PFSK-1 (cell line): ENCODE results near the gene KIF5A.

Source experiments
- POLR2AphosphoS5 ChIP-seq: IDR thresholded peaks from 2 replicates; pipeline ENCODE4 v1.6.1; 2012; ENCODE audit warnings: low read depth, mild to moderate bottlenecking, control low read depth, low read length, moderate library complexity
- TF ChIP-seq, protein P1 (sequence below), 2 experiments: IDR thresholded peaks; 2 replicates each; pipeline versions ENCODE4 v1.6.1 to v1.8.0; 2011 to 2012; ENCODE audit warnings: low read depth in 2 of 2, low read length in 2 of 2, control low read depth in 1 of 2, inconsistent platforms in 1 of 2, mild to moderate bottlenecking in 1 of 2, moderate library complexity in 1 of 2; ENCODE audit not compliant: insufficient read depth in 1 of 2

DNA sequence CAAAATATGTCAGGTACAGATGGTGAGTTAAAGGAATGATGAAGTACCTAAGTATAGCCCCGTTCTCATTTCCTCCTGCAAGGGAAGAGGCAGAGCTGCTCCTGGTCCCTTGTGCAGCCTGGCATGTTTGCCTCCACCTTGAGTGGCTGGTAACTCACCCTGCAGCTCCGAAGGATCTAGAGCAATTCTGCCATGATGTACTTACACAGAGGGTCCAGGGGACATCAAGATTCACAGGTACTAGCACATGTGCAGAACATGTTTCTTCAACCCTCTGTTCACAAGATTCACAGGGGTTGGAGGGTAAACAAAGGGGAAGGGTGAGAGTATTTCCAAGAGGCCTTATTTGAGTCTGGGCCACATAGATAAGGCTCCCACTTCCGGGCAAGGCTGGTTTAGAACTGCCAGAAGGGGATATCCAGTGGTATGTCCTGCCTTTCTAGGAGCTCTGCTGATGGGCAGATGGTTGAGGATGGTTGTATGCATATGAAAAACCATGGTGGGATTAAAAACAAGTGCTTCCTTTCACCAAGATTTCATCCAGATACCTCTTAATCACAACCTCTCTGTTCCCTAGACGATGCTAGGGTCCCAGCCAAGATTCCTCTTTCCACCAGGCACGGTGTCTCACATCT lies 10.6 kb upstream of the KIF5A start:
- no peak for TF ChIP-seq POLR2AphosphoS5
- TF ChIP-seq, protein P1, sequence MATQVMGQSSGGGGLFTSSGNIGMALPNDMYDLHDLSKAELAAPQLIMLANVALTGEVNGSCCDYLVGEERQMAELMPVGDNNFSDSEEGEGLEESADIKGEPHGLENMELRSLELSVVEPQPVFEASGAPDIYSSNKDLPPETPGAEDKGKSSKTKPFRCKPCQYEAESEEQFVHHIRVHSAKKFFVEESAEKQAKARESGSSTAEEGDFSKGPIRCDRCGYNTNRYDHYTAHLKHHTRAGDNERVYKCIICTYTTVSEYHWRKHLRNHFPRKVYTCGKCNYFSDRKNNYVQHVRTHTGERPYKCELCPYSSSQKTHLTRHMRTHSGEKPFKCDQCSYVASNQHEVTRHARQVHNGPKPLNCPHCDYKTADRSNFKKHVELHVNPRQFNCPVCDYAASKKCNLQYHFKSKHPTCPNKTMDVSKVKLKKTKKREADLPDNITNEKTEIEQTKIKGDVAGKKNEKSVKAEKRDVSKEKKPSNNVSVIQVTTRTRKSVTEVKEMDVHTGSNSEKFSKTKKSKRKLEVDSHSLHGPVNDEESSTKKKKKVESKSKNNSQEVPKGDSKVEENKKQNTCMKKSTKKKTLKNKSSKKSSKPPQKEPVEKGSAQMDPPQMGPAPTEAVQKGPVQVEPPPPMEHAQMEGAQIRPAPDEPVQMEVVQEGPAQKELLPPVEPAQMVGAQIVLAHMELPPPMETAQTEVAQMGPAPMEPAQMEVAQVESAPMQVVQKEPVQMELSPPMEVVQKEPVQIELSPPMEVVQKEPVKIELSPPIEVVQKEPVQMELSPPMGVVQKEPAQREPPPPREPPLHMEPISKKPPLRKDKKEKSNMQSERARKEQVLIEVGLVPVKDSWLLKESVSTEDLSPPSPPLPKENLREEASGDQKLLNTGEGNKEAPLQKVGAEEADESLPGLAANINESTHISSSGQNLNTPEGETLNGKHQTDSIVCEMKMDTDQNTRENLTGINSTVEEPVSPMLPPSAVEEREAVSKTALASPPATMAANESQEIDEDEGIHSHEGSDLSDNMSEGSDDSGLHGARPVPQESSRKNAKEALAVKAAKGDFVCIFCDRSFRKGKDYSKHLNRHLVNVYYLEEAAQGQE (IDR thresholded peaks at IDR 0.05; ENCODE audit: insufficient read depth in 1 of 2, low read depth in 2 of 2, low read length in 2 of 2): no peak
